ENCODE data around the gene OPCML. TPM values are rescaled to one million over a fixed set of nuclear protein-coding genes. Genes with fewer than 3 reads are reported as not detected.

Gene OPCML
- total RNA-seq, 4 donors from 2014 or later, result 0.06 to 0.83 (median 0.24) TPM

- intact Hi-C loops (cut with DNase I), result no loop called here
- TF ChIP-seq CTCF (IDR thresholded peaks at IDR 0.05) (no peak), EP300 (IDR thresholded peaks at IDR 0.05) (no peak), POLR2A (IDR thresholded peaks at IDR 0.05; ENCODE audit: low read depth) (no peak), POLR2AphosphoS5 (IDR thresholded peaks at IDR 0.05) (no peak)
- Histone ChIP-seq H3K9me3 (no peaks in the 10 kb centered on the region), H3K36me3 (no peaks in the 10 kb centered on the region), H3K27me3 (peaks cover 0 to 75% (median 0%) of the 10 kb centered on the region in 4 donors), H3K27ac (replicated peaks in 1 of 4) (no peak overlapping the region), H3K4me1 (no peaks in the 10 kb centered on the region), H3K4me3 (no peak overlapping the region)
- DNase-seq (ENCODE audit: extremely low spot score), result no peak
- WGBS, result 89% methylated on average over 8 of the region's 8 CpGs
Observed at GRCh38 chr11:133048270-133048669, 484.0 kb downstream of the OPCML start.

DNA sequence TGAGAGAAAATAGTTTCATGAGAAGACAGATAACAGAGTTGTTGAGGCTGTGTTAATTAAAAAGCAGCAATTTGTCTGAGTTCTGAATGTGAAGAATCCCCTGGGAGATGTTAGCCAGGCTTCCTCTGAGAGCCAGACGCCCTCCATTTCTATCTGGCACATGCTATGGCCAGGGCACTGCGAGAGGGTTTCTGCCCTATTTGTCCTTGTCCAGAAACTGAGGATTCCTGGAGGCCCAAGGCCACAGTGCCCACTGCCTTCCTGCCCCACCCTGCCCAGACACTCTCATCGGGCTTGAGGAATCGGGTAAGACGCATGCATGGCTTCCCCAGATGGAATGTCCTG lies 484.6 kb downstream of the OPCML start:
- H3K9me3 ChIP-seq, result no peaks in the 10 kb centered on the region
- no peak overlapping the region for H3K4me3 ChIP-seq
- H3K27ac ChIP-seq (replicated peaks in 1 of 4), result no peak overlapping the region
- H3K36me3 ChIP-seq, result no peaks in the 10 kb centered on the region
- H3K4me1 ChIP-seq, result no peaks in the 10 kb centered on the region
- peaks cover 0 to 75% (median 0%) of the 10 kb centered on the region in 4 donors for H3K27me3 ChIP-seq
- intact Hi-C loops (cut with DNase I), result no loop called here
- no peak for DNase-seq (ENCODE audit: extremely low spot score)
- TF ChIP-seq POLR2AphosphoS5 (IDR thresholded peaks at IDR 0.05), result no peak
- TF ChIP-seq CTCF (IDR thresholded peaks at IDR 0.05), result no peak
- no peak for TF ChIP-seq POLR2A (IDR thresholded peaks at IDR 0.05; ENCODE audit: low read depth)
- TF ChIP-seq EP300 (IDR thresholded peaks at IDR 0.05), result no peak
- 84% methylated on average over 5 of the region's 5 CpGs for WGBS

DNA sequence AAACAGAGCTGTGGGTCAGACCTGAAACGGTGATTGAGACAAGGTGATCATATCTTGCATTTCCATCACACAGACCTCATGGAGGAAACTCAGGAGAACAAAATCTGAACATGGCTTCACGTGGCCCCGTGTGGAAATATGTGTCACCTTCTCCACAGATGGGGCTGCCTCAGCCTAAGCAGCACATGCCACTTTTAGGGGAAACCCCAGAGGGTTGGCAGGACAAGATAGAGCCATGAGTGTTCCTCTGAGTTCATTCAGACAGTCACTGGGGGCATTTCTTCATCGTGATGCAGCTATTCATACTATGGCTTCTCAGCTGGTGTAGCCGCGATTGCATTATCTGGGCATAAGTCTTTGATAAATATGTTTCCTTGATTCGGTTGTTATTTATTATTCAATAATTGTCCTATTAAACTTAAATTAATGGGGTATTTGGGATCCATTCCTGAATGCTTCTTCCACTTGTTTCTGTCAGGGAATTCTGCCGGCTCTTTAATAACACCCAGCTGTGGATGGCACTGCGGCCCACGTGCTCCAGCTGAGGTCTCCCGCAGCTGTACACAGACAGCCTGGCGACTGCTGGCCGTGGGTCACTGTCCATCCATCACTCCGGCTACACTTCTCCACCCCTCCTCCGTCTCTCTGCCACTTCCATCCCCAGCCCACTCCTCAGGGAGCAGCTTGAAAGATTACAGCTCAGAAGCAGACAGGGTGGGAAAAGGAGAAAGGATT lies 485.1 kb downstream of the OPCML start:
- 48% methylated on average over 15 of the region's 15 CpGs for WGBS
- Histone ChIP-seq H3K4me3 (no peak overlapping the region), H3K27ac (replicated peaks in 1 of 4) (no peak overlapping the region), H3K36me3 (no peaks in the 10 kb centered on the region), H3K4me1 (no peaks in the 10 kb centered on the region), H3K27me3 (peaks cover 0 to 75% (median 0%) of the 10 kb centered on the region in 4 donors), H3K9me3 (no peaks in the 10 kb centered on the region)
- intact Hi-C loops (cut with DNase I), result no loop called here
- TF ChIP-seq EP300 (IDR thresholded peaks at IDR 0.05), result no peak
- no peak for TF ChIP-seq POLR2A (IDR thresholded peaks at IDR 0.05; ENCODE audit: low read depth)
- no peak for TF ChIP-seq POLR2AphosphoS5 (IDR thresholded peaks at IDR 0.05)
- no peak for TF ChIP-seq CTCF (IDR thresholded peaks at IDR 0.05)
- DNase-seq (ENCODE audit: extremely low spot score), result no peak

- no peak for DNase-seq (ENCODE audit: extremely low spot score)
- no peak for TF ChIP-seq POLR2A (IDR thresholded peaks at IDR 0.05; ENCODE audit: low read depth)
- TF ChIP-seq CTCF (IDR thresholded peaks at IDR 0.05), result no peak
- no peak for TF ChIP-seq EP300 (IDR thresholded peaks at IDR 0.05)
- no peak for TF ChIP-seq POLR2AphosphoS5 (IDR thresholded peaks at IDR 0.05)
- intact Hi-C loops (cut with DNase I), result no loop called here
- no peaks in the 10 kb centered on the region for H3K4me1 ChIP-seq
- no peak overlapping the region for H3K4me3 ChIP-seq
- no peak overlapping the region for H3K27ac ChIP-seq (replicated peaks in 1 of 4)
- H3K9me3 ChIP-seq, result no peaks in the 10 kb centered on the region
- peaks cover 0 to 78% (median 0%) of the 10 kb centered on the region in 4 donors for H3K27me3 ChIP-seq
- 78% methylated on average over 7 of the region's 7 CpGs for WGBS
- H3K36me3 ChIP-seq, result no peaks in the 10 kb centered on the region
Observed at GRCh38 chr11:133046252-133046651, 486.0 kb downstream of the OPCML start.

All from esophagus muscularis mucosa (tissue), 4 donors.